HG03565 (cell line): ENCODE results near the gene CXCL17.
"Not testable (repeated sequence)": the region's sequence is repeated elsewhere in the genome, so short reads cannot be mapped to it uniquely, and the experiment has no call there.

Source experiments
- ATAC-seq: cut with Tn5 transposase; IDR thresholded peaks from one replicate; pipeline ENCODE4 v1.9.1; 2021; ENCODE audit warnings: mild to moderate bottlenecking, moderate library complexity; ENCODE audit not compliant: unreplicated experiment

The CXCL17 gene

GRCh38 chr19:42466521-42467182 is 23.9 kb upstream of the CXCL17 start:
- ATAC-seq, result no peak

- ATAC-seq, result peak; percentile 84
Measured at GRCh38 chr19:42465827-42466280, 23.1 kb upstream of the CXCL17 start.

GRCh38 chr19:42461700-42462324 is 19.1 kb upstream of the CXCL17 start:
- no peak for ATAC-seq

- ATAC-seq, result not testable (repeated sequence)
Measured at GRCh38 chr19:42461231-42461630, 18.5 kb upstream of the CXCL17 start.

- no peak for ATAC-seq
Measured at GRCh38 chr19:42459926-42460325, 17.2 kb upstream of the CXCL17 start.

- no peak for ATAC-seq
Measured at GRCh38 chr19:42455621-42456081, 12.9 kb upstream of the CXCL17 start.

GRCh38 chr19:42455086-42455485 is 12.3 kb upstream of the CXCL17 start:
- ATAC-seq, result no peak

GRCh38 chr19:42452590-42452989 is 9.8 kb upstream of the CXCL17 start:
- ATAC-seq, result no peak

- peak; percentile 86 for ATAC-seq
Measured at GRCh38 chr19:42450314-42450934, 7.7 kb upstream of the CXCL17 start.

- ATAC-seq, result not testable (repeated sequence)
Measured at GRCh38 chr19:42448306-42448705, 5.6 kb upstream of the CXCL17 start.

- no peak for ATAC-seq
Measured at GRCh38 chr19:42445948-42446347, 3.2 kb upstream of the CXCL17 start.

- no peak for ATAC-seq
Measured at GRCh38 chr19:42443944-42444398, 1.2 kb upstream of the CXCL17 start.

GRCh38 chr19:42441049-42441445 is 1.7 kb downstream of the CXCL17 start:
- ATAC-seq, result no peak

GRCh38 chr19:42440357-42441048 is 2.2 kb downstream of the CXCL17 start:
- ATAC-seq, result no peak

GRCh38 chr19:42436006-42436405 is 6.7 kb downstream of the CXCL17 start:
- ATAC-seq, result no peak

GRCh38 chr19:42435316-42435715 is 7.4 kb downstream of the CXCL17 start:
- ATAC-seq, result no peak

- ATAC-seq, result no peak
Measured at GRCh38 chr19:42433503-42434260, 9.1 kb downstream of the CXCL17 start.

- ATAC-seq, result no peak
Measured at GRCh38 chr19:42431486-42431885, 11.3 kb downstream of the CXCL17 start.

GRCh38 chr19:42428676-42429075 is 14.1 kb downstream of the CXCL17 start:
- no peak for ATAC-seq

GRCh38 chr19:42427313-42427712 is 15.4 kb downstream of the CXCL17 start, which contains the start of gene LIPE:
Gene LIPE, minus strand, starts transcription at chr19:42427388. Its CDS starts 239 bp downstream, at chr19:42427149.
- ATAC-seq, result no peak
